Measurements from ENCODE around the gene VPS35L. TPM values are rescaled to one million over a fixed set of nuclear protein-coding genes. Genes with fewer than 3 reads are reported as not detected.

The VPS35L gene
- total and polyA plus RNA-seq, 10 of the 15 experiments (the other 5 are each of a cell fraction or from before 2014, with no cell fraction given), result 14.9 to 44.1 (median 26.3) TPM

GRCh38 chr16:19681637-19682036 is 126.1 kb downstream of the VPS35L start:
- Histone ChIP-seq H4K20me1 (ENCODE audit: control insufficient read depth, insufficient read depth) (no peaks in the 10 kb centered on the region), H3K4me1 (ENCODE audit: control insufficient read depth, insufficient read depth, low read length) (no peaks in the 10 kb centered on the region), H3K9ac (ENCODE audit: control insufficient read depth, insufficient read depth, low read length) (no peak overlapping the region), H3K27ac (ENCODE audit: control insufficient read depth, insufficient read depth) (no peak overlapping the region), H3K79me2 (ENCODE audit: control insufficient read depth, insufficient read depth, low read length) (no peaks in the 10 kb centered on the region), H3K27me3 (replicated peaks in 1 of 2; ENCODE audit: control insufficient read depth in 2 of 2, insufficient read depth in 2 of 2, low read length in 1 of 2) (no peaks in the 10 kb centered on the region), H3K36me3 (ENCODE audit: control insufficient read depth in 2 of 2, insufficient read depth in 2 of 2, low read length in 1 of 2) (peaks cover 5 to 8% of the 10 kb centered on the region in 2 experiments; a peak in 3 of 4 replicates), H3K4me3 (no peak overlapping the region), H3K4me2 (ENCODE audit: control insufficient read depth, insufficient read depth) (no peak overlapping the region), H3K9me3 (replicated peaks; ENCODE audit: control insufficient read depth, insufficient read depth, low read length) (no peaks in the 10 kb centered on the region), H2AFZ (ENCODE audit: control insufficient read depth, low read depth, low read length) (no peak overlapping the region)
- no TSS peak for BruUV-seq (replicated peaks)
- WGBS (ENCODE audit: insufficient coverage, insufficient replicate concordance, low lambda C conversion rate, missing lambda C conversion rate), result 79% methylated on average over 12 of the region's 12 CpGs
- in situ Hi-C loops (cut with MboI), result no loop called here
- intact Hi-C loops (cut with micrococcal nuclease; ENCODE audit: unreplicated experiment), result no loop called here
- ChIA-PET CTCF (interaction anchor here (1.1 kb wide), 2 partner anchors 53 to 205 kb away, joined by 3 to 4 read pairs; no protein-coding TSS in a partner anchor), POLR2A (no interaction called here), RAD21 (ENCODE audit: unreplicated experiment) (interaction anchor here (1.4 kb wide), 1 partner anchor 205 kb away, joined by 3 read pairs; no protein-coding TSS in a partner anchor), SMC1A (ENCODE audit: uncharacterized antibody, unreplicated experiment) (interaction anchor here (0.9 kb wide), 1 partner anchor 43 kb away, joined by 3 read pairs; no protein-coding TSS in a partner anchor)
- TF ChIP-seq ATF3 (IDR thresholded peaks at IDR 0.05; ENCODE audit: borderline replicate concordance, extremely low read depth, low read depth, low read length) (no peak), JUNB (IDR thresholded peaks at IDR 0.05) (no peak)
- no peak for DNase-seq (ENCODE audit: low read depth, low spot score)
- no peak for ATAC-seq
- FAIRE-seq, result no peak

GRCh38 chr16:19683453-19684236 is 128.1 kb downstream of the VPS35L start:
- no TSS peak for BruUV-seq (replicated peaks)
- H3K4me1 ChIP-seq (ENCODE audit: control insufficient read depth, insufficient read depth, low read length), result no peaks in the 10 kb centered on the region
- in situ Hi-C loops (cut with MboI), result no loop called here
- FAIRE-seq (no peak), ATAC-seq (no peak), DNase-seq (ENCODE audit: low read depth, low spot score) (no peak)
- no peak overlapping the region for H2AFZ ChIP-seq (ENCODE audit: control insufficient read depth, low read depth, low read length)
- H4K20me1 ChIP-seq (ENCODE audit: control insufficient read depth, insufficient read depth), result no peaks in the 10 kb centered on the region
- no peak overlapping the region for H3K9ac ChIP-seq (ENCODE audit: control insufficient read depth, insufficient read depth, low read length)
- ChIA-PET SMC1A (ENCODE audit: uncharacterized antibody, unreplicated experiment) (no interaction called here), RAD21 (ENCODE audit: unreplicated experiment) (no interaction called here), CTCF (no interaction called here), POLR2A (no interaction called here)
- H3K9me3 ChIP-seq (replicated peaks; ENCODE audit: control insufficient read depth, insufficient read depth, low read length), result no peaks in the 10 kb centered on the region
- H3K36me3 ChIP-seq (ENCODE audit: control insufficient read depth in 2 of 2, insufficient read depth in 2 of 2, low read length in 1 of 2), result peaks cover 8% of the 10 kb centered on the region in 2 experiments; a peak in 3 of 4 replicates
- WGBS (ENCODE audit: insufficient coverage, insufficient replicate concordance, low lambda C conversion rate, missing lambda C conversion rate), result 97% methylated on average over 6 of the region's 6 CpGs
- no peaks in the 10 kb centered on the region for H3K27me3 ChIP-seq (replicated peaks in 1 of 2; ENCODE audit: control insufficient read depth in 2 of 2, insufficient read depth in 2 of 2, low read length in 1 of 2)
- intact Hi-C loops (cut with micrococcal nuclease; ENCODE audit: unreplicated experiment), result no loop called here
- H3K79me2 ChIP-seq (ENCODE audit: control insufficient read depth, insufficient read depth, low read length), result no peaks in the 10 kb centered on the region
- no peak overlapping the region for H3K27ac ChIP-seq (ENCODE audit: control insufficient read depth, insufficient read depth)
- H3K4me3 ChIP-seq, result no peak overlapping the region
- H3K4me2 ChIP-seq (ENCODE audit: control insufficient read depth, insufficient read depth), result no peak overlapping the region
- TF ChIP-seq ZBTB11 (CRISPR knock-in tag; IDR thresholded peaks at IDR 0.05), result no peak
- no peak for TF ChIP-seq HDAC6 (IDR thresholded peaks at IDR 0.05; ENCODE audit: unreplicated experiment)
- TF ChIP-seq NFYB (IDR thresholded peaks at IDR 0.05; ENCODE audit: insufficient read depth, low read depth, low read length), result no peak
- TF ChIP-seq WRNIP1 (IDR thresholded peaks at IDR 0.05; ENCODE audit: borderline replicate concordance, low read depth, low read length), result no peak
- no peak for TF ChIP-seq TAF1 (IDR thresholded peaks at IDR 0.05; ENCODE audit: borderline replicate concordance, low read depth, low read length)
- no peak for TF ChIP-seq NRF1 (conservative IDR thresholded peaks at IDR 0.05; ENCODE audit: low read depth, low read length)
- TF ChIP-seq STAT1 (conservative IDR thresholded peaks at IDR 0.05), result no peak
- no peak for TF ChIP-seq MYB (IDR thresholded peaks at IDR 0.05; ENCODE audit: borderline replicate concordance, low read depth, low read length)
- TF ChIP-seq NFIC (IDR thresholded peaks at IDR 0.05; ENCODE audit: low read depth, low read length), result no peak
- TF ChIP-seq TCF12 (IDR thresholded peaks at IDR 0.05; ENCODE audit: low read depth, low read length), result no peak
- TF ChIP-seq CBFB (IDR thresholded peaks at IDR 0.05; ENCODE audit: low read depth), result no peak
- TF ChIP-seq MTA3 (IDR thresholded peaks at IDR 0.05; ENCODE audit: borderline replicate concordance, low read length), result no peak
